GM20431 (cell line): ENCODE measurements around the gene LRRC45.

Experiments
- in situ Hi-C: fragments of 300-500 bp; cut with MseI, MboI; formaldehyde crosslinking; loops from one replicate; pipeline ENCODE4 v1.15.0; 2020; ENCODE audit warnings: low sequenced_read_pairs; ENCODE audit not compliant: unreplicated experiment

Gene LRRC45

DNA sequence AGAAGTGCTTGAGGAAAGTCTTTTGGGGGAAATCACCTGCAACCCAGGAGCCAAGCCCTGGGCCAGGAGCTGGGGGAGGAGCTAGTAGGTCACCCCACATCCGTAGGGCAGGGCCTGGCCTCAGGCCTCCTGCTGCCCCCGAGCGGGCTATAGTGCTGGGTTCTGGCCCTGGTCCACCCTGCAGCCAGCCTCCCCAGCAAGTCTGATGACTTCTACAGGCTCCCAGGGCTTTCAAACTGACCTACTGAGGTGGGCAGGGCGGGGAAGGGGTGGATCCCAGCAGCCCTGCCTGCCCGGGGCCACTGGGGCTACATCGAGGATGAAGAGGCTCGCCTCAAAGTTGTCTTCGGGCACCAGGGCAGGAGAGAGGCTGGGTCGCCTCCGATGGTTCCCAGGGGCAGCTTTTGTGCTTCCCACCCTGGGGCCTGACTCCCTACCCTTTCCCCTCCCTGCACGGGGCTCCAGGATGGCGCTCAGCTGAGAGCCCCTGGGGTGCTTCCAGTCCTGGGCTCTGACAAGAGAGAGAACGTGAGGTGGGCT, 5.4 kb upstream of the LRRC45 start:
- in situ Hi-C loops, result no loop called here

DNA sequence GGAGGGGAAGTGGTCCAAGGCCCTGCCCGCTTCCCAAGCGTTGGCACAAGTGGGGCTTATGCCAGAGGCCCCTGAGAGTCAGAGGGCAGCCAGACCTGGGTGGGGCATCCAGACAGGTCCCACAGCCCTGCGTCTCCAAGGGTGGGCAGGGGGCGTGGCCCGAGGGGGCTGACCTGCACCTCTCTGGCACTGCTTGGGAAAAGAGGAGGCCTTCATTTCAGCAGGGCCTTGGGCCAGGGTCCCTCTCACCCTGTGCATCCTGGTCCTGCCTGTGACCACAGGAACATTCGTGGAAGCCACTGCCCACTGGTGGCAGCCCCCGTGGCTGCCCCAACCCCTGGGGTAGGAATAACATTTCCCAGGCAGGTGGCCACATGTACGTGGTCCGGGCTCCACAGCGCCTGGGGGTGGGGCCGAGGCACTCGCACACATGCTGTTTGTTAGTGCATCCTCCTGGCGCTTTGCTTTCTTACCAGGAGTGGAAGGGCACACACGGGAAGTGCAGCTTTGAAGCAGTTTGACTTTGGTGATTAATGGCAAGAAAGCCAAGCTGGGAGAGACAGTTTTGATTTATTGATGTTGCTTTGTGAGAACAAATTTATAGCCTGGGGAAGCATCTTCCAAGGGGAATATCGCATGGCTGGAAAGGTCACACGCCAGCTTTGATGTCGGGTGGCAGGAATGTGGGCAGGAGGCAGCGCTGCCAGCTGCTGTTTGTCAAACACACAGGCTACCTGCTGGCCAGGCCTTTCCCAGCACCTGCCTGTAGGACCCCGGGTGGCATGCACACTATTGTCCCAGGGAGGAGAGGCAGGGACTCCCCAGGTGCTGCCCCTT, 4.7 kb upstream of the LRRC45 start:
- in situ Hi-C loops, result no loop called here

GRCh38 chr17:82018989-82019689, 4.0 kb upstream of the LRRC45 start:
- in situ Hi-C loops, result no loop called here

DNA sequence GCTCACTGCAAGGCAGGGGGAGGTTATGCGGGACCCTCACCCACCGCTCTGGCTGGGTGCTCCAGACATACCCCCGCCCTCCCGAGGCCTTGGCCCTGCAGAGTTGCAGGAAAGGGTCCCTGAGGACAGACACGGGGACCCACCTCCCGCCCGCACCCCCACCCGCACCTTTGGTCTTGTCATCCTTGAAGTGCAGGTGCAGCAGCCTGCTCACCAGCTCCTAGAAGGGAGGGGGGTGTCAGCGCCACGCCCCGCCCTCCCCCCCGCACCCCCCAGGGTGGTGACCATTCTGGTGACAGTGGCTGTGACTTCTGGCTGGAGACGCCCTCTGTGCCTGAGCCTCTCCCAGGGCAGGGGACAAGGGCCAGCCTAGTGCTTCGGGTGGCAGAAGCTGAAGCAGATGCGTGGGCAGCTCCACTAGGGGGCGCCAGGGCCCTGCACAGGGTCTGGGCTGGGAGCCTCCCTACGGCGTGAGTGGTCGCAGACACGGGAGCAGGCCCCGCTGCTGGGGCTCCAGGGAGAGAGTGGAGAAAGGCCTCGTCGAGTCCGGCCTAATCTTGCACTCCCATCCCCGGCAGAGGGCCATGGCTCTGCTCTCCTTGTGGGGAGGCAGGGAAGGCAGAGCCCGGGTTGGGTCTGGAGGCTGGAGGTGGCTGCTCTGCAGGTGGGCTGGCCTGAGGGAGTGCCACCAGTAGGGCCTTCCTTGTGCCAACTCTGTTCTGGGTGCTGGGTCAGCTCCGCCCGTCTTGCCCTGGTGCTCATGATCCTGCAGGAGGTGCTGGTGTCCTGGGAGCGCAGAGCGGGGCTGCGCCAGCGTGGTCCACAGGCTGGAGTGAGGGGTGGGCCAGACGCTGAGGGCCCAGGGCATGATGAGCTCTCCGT, 3.2 kb upstream of the LRRC45 start:
- in situ Hi-C loops, result loop anchor here (10.0 kb wide), 1 partner anchor 135 kb away; no protein-coding TSS in a partner anchor

DNA sequence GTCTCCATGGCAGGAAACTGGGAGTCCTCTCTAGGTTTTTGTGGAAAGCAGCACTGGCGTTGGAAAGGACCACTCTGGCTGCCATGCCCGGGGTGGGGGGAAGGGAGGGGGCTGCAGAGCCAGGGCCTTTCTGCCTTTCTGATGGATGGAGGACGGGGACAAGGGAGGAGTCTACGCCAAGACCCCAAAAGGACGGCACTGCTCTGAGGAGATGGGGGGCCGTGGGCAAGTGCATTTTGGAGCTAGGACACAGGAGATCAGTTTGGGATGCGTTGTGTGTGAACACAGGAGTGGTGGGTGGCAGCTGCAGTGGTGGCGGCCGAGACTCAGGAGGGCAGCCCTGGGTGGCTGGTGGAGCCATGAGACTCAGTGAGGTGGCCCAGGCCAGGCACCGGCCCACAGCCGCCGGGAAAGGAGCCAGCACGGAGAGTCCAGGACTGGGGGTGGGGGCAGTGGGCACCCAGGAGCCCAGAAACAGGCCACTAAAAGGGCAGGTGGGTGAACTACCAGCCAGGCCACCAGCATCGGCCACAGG, 2.5 kb upstream of the LRRC45 start:
- in situ Hi-C loops, result loop anchor here (10.0 kb wide), 1 partner anchor 134 kb away; no protein-coding TSS in a partner anchor

DNA sequence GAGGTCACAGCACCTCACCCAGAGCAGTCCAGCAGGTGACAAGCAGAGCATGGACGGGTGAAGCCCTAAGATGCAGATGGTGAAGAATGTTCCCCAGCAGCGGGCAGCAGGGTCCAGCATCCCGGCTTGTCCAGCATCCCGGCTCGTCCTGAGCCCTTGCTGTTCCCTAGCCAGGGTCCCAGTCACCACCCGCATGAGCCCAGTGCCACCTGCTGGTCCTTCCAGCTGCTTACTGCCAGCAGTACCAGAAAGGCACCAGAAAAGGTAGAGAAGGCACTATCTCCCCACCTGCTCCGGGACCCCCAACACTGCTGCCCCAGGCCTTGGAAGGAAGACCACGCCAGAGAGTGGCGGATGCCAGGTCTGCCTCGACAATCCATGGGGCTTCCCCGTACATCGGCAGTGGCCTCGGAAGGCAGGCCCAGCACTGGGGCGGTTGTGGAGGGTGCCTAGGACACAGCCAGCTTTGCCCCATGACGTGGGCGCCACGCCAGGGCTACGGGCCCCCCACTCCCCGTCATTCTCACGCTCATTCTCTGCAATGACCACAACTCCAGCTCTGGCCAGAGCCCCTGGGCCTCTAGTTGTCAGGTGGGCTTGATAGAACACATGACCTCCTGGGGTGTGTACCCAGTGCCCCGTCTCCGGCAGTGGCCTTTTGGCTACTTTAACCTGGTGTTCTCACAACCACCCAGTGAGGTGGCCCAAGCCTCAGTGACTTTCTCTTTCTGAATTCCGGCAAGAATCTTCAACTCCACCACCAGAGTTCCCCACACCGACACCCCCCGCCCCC, 1.8 kb upstream of the LRRC45 start:
- in situ Hi-C loops, result loop anchor here (10.0 kb wide), 1 partner anchor 133 kb away; no protein-coding TSS in a partner anchor

DNA sequence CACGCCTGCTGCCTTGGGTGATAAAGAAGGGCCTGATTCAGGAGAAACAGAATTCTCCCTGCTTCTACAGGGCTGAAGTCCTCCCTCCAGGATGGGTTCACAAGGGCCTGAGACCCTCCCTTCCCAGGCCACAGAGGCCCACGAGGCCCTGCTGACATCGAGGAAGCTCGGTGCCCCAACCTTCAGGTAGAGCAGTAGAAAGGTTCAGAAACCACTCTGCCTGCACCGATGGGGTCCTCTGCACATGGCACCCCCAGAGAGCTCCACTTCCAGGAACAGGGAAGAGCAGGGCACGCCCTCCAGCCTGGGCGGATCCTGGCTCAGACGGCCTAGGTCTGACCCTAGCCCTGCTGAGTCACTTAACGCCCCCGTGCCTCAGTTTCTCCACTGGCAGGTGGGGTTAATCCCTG, 1.2 kb upstream of the LRRC45 start:
- in situ Hi-C loops, result loop anchor here (10.0 kb wide), 1 partner anchor 133 kb away; no protein-coding TSS in a partner anchor

DNA sequence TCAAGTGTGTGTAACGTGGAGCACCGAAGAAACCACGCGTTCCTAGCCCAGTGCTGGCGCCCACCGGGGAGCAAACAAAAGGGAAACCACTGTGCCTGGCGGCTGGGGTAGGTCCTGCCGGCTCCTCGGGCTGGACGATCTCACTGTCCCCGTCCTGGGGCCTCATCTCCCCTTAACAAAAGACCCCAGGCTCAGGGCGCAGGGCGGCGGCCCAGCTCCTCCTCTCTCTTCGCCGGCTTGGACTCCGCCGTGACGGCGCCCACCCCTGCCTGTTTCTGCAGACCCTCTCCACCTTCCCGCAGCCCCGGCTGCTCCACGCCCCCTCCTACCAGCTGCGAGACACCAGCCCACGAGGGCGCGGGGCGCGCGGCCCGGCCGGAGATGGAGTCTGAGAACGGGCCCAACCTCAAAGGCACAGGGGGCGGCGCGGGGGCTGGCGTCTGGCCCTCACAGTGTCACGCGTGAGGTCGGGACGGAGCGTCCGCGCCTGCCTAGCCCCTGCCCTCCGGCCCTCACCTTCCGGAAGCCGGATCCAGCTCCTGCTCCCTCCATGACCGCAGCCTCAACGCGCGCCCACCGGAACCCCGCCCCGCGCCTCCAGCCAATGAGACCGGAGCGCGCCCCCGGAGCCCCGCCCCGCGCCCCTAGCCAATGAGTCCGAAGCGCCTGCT, 660 bp upstream of the LRRC45 start, which contains the start of gene CENPX:
CENPX (minus strand) TSS at position 569 of the 671 bp plus-strand sequence; CDS start at position 552, 17 bp downstream.
- in situ Hi-C loops, result loop anchor here (10.0 kb wide), 1 partner anchor 132 kb away; no protein-coding TSS in a partner anchor

DNA sequence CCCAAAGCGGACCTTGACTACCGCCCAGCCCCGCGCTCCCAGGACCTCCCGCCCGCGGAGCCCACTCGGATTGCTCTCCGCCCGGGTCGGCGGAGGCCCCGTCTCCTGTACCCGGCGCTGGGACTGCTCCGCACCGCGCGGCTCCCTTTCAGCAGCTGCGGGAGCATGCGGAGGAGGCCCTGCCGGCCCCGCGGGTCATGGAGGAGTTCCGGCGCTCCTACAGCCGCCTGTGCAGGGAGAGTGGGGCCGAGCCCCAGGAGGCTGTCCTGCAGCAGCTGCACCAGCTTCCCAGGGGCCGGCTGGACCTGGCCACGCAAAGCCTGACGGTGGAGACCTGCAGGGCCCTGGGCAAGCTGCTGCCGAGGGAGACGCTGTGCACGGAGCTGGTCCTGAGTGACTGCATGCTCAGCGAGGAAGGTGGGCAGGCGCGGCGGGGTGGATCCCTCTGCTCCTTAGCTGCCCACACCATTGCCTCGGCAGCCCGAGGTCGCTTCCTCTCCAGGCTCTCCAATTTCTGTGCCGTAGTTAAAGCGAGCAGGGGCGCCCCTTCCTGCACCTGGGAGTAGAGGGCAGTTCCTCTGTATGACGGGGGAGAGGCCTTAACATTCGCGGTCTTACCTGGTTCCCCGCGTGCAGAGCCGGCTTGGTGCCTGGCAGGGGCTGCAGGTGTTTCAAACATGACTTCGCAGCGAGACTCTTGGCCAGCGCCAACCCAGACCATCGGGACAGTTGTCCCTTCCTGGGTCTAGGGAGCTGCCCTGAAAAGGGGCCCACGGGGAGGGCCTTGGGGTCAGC, 539 bp downstream of the LRRC45 start:
- in situ Hi-C loops, result loop anchor here (10.0 kb wide), 1 partner anchor 131 kb away; no protein-coding TSS in a partner anchor

DNA sequence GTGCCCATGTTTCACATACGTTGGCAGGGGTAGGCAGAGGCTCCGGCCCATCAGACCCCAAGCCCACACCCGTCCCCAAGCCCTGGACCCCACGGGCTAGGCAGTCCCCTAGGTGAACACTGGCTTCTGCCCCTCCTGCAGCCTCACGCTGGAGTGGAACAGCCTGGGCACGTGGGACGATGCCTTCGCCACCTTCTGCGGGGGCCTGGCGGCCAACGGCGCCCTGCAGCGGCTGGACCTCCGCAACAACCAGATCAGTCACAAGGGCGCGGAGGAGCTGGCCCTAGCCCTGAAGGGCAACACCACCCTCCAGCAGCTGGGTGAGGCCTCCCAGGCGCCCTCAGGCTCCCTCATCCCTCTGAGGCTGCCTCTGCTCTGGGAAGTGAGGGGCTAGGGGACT, 1.8 kb downstream of the LRRC45 start:
- in situ Hi-C loops, result loop anchor here (10.0 kb wide), 1 partner anchor 130 kb away; no protein-coding TSS in a partner anchor

DNA sequence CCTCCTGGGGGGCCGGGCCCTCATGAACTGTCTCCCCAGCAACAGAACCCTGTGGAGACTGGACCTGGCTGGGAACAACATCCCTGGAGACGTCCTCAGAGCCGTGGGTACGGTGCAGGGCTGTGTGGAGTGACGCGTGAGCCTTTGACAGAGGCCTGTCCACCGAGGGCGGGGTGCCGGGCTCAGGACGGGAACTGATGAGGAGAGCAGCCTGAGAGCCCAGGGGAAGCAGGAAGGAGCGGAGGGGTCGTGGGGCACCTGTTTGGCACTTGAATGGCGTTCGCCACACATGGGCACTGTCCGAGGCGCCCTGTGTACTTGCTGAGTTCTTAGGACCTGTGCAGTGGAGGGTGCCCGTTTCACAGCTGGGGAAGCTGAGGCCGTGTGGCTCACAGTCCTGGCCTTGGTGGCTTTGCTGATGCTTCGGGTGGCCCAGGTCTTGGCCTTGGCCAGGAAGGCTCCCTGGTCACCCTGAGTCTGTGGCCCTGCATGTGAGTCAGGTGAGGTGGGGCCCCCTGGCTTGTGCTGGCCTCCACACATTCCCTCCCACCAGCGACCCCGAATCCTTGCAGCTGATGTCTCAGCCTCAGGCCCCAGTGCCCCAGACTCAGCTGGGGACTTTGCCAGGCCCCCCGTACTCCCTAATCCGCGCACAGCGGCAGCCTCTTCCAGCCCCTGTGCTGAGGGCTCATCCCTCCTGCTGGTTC, 2.4 kb downstream of the LRRC45 start:
- in situ Hi-C loops, result loop anchor here (10.0 kb wide), 1 partner anchor 129 kb away; no protein-coding TSS in a partner anchor

DNA sequence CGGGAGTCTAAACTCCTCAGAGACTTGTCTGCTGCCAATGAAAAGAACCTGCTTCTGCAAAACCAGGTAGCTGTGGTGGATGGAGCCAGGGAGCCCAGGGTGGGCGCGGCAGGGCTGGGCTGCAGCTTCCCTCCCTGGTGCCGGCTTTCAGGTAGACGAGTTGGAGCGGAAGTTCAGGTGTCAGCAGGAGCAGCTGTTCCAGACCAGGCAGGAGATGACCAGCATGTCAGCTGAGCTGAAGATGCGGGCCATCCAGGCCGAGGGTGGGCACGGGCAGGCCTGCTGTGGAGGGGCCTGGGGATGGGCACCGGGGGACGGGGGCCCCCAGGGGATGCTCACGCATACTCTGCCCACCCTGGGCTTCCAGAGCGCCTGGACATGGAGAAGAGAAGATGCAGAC, 5.1 kb downstream of the LRRC45 start:
- in situ Hi-C loops, result loop anchor here (10.0 kb wide), 1 partner anchor 127 kb away; no protein-coding TSS in a partner anchor

DNA sequence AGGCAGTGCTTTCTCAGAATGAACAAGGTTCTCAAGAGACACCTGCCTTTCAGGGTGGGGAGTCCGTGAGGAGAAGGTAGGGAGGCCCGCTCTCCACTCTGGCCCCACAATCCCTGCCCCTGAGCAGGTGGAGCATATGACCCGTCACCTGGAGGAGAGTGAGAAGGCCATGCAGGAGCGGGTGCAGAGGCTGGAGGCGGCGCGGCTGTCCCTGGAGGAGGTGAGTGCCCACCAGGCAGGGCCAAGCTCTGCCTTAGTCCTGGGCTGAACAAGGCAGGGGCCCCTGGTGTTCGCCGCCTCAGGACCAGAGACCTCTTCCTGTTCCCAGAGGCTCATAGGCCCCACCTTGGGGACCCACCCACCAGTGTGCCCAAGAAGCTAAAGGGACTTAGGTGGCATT, 5.9 kb downstream of the LRRC45 start:
- in situ Hi-C loops, result loop anchor here (10.0 kb wide), 1 partner anchor 126 kb away; no protein-coding TSS in a partner anchor

DNA sequence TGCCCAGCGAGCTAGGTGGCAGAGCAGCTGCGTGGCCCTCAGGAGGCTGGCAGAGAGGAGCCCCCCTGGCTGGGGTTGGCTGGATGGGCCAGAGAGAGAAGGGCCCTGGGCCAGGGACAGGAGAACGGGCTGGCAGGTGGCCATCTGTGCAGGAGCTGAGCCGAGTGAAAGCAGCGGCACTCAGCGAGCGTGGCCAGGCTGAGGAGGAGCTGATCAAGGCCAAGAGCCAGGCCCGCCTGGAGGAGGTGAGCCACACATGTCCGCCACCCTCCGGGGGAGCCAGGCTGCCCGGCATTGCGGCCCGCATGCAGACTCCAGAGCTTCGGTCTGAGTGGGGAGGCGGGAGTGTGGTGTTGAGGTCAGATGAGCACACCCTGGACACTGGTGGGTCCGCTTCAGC, 6.3 kb downstream of the LRRC45 start:
- in situ Hi-C loops, result loop anchor here (10.0 kb wide), 1 partner anchor 125 kb away; no protein-coding TSS in a partner anchor

GRCh38 chr17:82029990-82030469, 6.9 kb downstream of the LRRC45 start:
- in situ Hi-C loops, result loop anchor here (10.0 kb wide), 1 partner anchor 125 kb away; no protein-coding TSS in a partner anchor
